B cell (primary cell): ENCODE measurements around the gene FAM210B. TPM values are rescaled to one million over a fixed set of nuclear protein-coding genes. Genes with fewer than 3 reads are reported as not detected.

Experiments
- ATAC-seq: fragments of 200-7000 bp; cut with Tn5 transposase; one replicate; pipeline ENCODE4 v1.10.0; 2021; ENCODE audit warnings: low read depth, mild to moderate bottlenecking, moderate number of reproducible peaks, moderate library complexity
- CTCF ChIA-PET: fragments of 350-600 bp; sonication (Branson Sonifier 250); formaldehyde crosslinking; loops from one replicate; lab custom pipeline; 2021; ENCODE audit warnings: antibody characterized with exemption, inconsistent platforms; lab: Charles Lee
- POLR2A ChIA-PET: fragments of 350-600 bp; sonication (Branson Sonifier 250); formaldehyde crosslinking; loops from one replicate; lab custom pipeline; 2021; ENCODE audit warnings: antibody characterized with exemption; lab: Charles Lee
- DNase-seq: peaks from one replicate; pipeline ENCODE4 v3.0.0; 2013
- H2AFZ ChIP-seq: 2 replicates; pipeline ENCODE4 v1.6.1; 2012; ENCODE audit warnings: mild to moderate bottlenecking, low read depth, low read length; ENCODE audit not compliant: insufficient read depth, poor library complexity, severe bottlenecking
- H3K27ac ChIP-seq, 2 donors: 1 replicate in 1 of 2; 2 replicates in 1 of 2; pipeline ENCODE4 v1.5.1; 2012 to 2013; ENCODE audit warnings: low read length in 2 of 2, mild to moderate bottlenecking in 2 of 2, moderate library complexity in 1 of 2
- H3K27me3 ChIP-seq, 4 experiments: fragments of 200-600 bp in 1 of 4; sonication (generic) in 1 of 4; replicated peaks in 1 of 4; 1 replicate in 2 of 4; 2 replicates in 2 of 4; pipeline versions ENCODE4 v1.6.1 to v1.7.0; 2013 to 2016; ENCODE audit warnings: low read length in 3 of 4, mild to moderate bottlenecking in 2 of 4, mixed read lengths in 1 of 4, moderate library complexity in 1 of 4; ENCODE audit not compliant: insufficient read depth in 4 of 4, control insufficient read depth in 3 of 4; ENCODE audit errors: control extremely low read depth in 1 of 4
- H3K36me3 ChIP-seq, 2 experiments: replicated peaks in 1 of 2; 1 replicate in 1 of 2; 2 replicates in 1 of 2; pipeline versions ENCODE4 v1.6.1 to v1.7.1; 2013; ENCODE audit warnings: low read length in 1 of 2; ENCODE audit not compliant: insufficient read depth in 2 of 2, control insufficient read depth in 1 of 2; ENCODE audit errors: control extremely low read depth in 1 of 2, extremely low read depth in 1 of 2
- H3K4me1 ChIP-seq, 2 donors: fragments of 200-600 bp in 1 of 2; sonication (generic) in 1 of 2; 1 replicate in 1 of 2; 2 replicates in 1 of 2; pipeline versions ENCODE4 v1.5.1 to v1.6.1; 2013 to 2017; ENCODE audit warnings: low read length in 2 of 2; ENCODE audit not compliant: control insufficient read depth in 2 of 2, insufficient read depth in 2 of 2
- H3K4me2 ChIP-seq: replicated peaks from 2 replicates; pipeline ENCODE3; 2012; ENCODE audit warnings: mild to moderate bottlenecking, low read depth, low read length; ENCODE audit not compliant: poor library complexity, severe bottlenecking
- H3K4me3 ChIP-seq, 5 experiments: fragments of 200-600 bp in 1 of 5; sonication (generic) in 1 of 5; 1 replicate in 3 of 5; 2 replicates in 2 of 5; pipeline versions ENCODE4 v1.5.1 to v1.7.0; 2011 to 2016; ENCODE audit warnings: low read length in 4 of 5, mild to moderate bottlenecking in 4 of 5, low read depth in 2 of 5, control low read depth in 1 of 5, moderate library complexity in 1 of 5; ENCODE audit not compliant: insufficient read depth in 1 of 5; ENCODE audit errors: control extremely low read depth in 1 of 5, extremely low read depth in 1 of 5
- H3K79me2 ChIP-seq: fragments of 200-600 bp; sonication (generic); one replicate; pipeline ENCODE4 v1.6.0; 2016; ENCODE audit warnings: low read length; ENCODE audit not compliant: control insufficient read depth, insufficient read depth
- H3K9ac ChIP-seq: fragments of 200-600 bp; sonication (generic); 2 replicates; pipeline ENCODE4 v1.6.1; 2017; ENCODE audit warnings: mild to moderate bottlenecking, low read length, moderate library complexity
- H3K9me3 ChIP-seq, 3 donors: one replicate each; pipeline versions ENCODE4 v1.6.1 to v1.7.1; 2013; ENCODE audit warnings: low read length in 2 of 3; ENCODE audit not compliant: control insufficient read depth in 2 of 3, insufficient read depth in 1 of 3; ENCODE audit errors: control extremely low read depth in 1 of 3
- H4K20me1 ChIP-seq: 2 replicates; pipeline ENCODE4 v1.6.0; 2012; ENCODE audit warnings: mild to moderate bottlenecking, low read length; ENCODE audit not compliant: insufficient read depth, control insufficient read depth, poor library complexity, severe bottlenecking
- H3K27ac Mint-ChIP-seq: one replicate; pipeline ENCODE4 v1.8.0; 2021; ENCODE audit warnings: mixed read lengths
- H3K27me3 Mint-ChIP-seq: one replicate; pipeline ENCODE4 v1.8.0; 2021; ENCODE audit warnings: mixed read lengths
- H3K4me1 Mint-ChIP-seq: one replicate; pipeline ENCODE4 v1.8.0; 2021; ENCODE audit warnings: mixed read lengths
- H3K4me3 Mint-ChIP-seq: one replicate; pipeline ENCODE4 v1.8.0; 2021; ENCODE audit warnings: mixed read lengths
- H3K9me3 Mint-ChIP-seq: one replicate; pipeline ENCODE4 v1.8.0; 2022; ENCODE audit warnings: mixed read lengths; ENCODE audit not compliant: insufficient read depth
- EZH2 ChIP-seq: IDR thresholded peaks from 2 replicates; pipeline ENCODE4 v1.6.1; 2012; ENCODE audit warnings: borderline replicate concordance, low read depth, mild to moderate bottlenecking, moderate library complexity, low read length; ENCODE audit not compliant: insufficient read depth, poor library complexity, severe bottlenecking
- WGBS: methylation state at CpG from one replicate; pipeline ENCODE4 v1.1.5; 2013; ENCODE audit warnings: missing lambda C conversion rate; ENCODE audit not compliant: insufficient coverage; 5-methylcytosine and 5-hydroxymethylcytosine counted together
- intact Hi-C: fragments of 100-400 bp; cut with micrococcal nuclease; formaldehyde crosslinking; loops from one replicate; pipeline ENCODE4 v1.10.0; 2022
- polyA plus RNA-seq: library from polyadenylated mRNA; depleted of rRNA; stranded (reverse); fragments of >200 nt; gene quantifications from 2 replicates; pipeline ENCODE4 v1.2.3, GENCODE V29; 2012
- total RNA-seq, 2 donors: library from RNA; stranded (reverse); fragments of 120-200 nt in 1 of 2; gene quantifications; 1 replicate in 1 of 2; 2 replicates in 1 of 2; pipeline versions ENCODE4 v1.2.3 to v1.2.4, GENCODE V29; 2013 to 2022
- TF ChIP-seq, protein P1 (sequence below): fragments of 200-600 bp; IDR thresholded peaks from one replicate; pipeline ENCODE4 v1.8.0; 2022; ENCODE audit warnings: antibody characterized with exemption, mild to moderate bottlenecking

Gene FAM210B
- total and polyA plus RNA-seq, 2 donors (not counting 1 experiment from before 2014, with no cell fraction given) = 4.0 to 13.6 TPM

DNA sequence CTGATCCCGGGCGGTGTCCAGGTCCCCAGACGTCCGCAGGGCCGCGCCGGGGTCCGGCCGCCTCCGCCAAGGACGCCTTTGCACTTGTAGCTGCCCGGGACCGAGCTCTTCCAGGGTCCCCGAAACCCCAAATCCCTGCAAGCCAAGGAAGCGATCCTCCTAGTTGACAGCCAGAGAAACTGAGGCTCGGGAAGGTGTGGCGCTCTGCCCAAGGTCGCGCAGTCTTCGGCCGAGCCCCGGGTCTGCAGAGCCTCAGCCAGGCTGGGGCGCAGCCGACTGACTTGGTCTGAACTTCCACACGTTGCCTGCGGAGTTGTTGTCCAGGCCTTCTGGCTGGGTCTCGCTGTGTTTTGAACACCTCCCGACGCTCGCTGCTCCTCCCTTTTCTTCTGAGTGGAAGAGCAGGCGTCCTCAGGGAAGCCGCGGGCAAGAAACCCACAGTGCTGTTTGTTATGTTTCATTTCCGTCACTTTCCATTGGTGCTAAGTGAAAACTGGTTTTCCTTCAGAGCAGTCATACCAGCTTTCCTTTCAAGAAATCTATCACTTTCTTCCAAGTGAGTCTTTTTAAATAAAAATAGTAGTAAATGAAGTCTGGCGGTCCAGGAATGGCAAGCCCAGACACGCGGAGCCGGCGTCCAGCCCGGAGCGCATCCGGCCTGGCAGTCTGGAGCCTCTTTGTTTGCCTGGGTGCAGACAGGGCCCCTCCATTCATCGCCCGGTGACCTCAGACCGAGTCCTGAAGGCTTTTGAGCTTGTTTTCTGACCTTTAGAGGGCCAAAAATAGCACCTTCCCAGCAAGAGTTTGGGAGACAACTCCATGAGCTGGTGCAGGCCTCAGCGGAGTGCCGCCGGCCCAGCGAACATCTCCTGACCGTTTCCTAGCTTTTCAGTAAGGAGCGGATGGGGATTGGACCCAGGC lies 698 bp downstream of the FAM210B start:
- ChIA-PET POLR2A (interaction anchor here (1.1 kb wide), 1 partner anchor 33 kb away, joined by 3 read pairs; the partner anchor contains the start of genes AURKA and CSTF1), CTCF (interaction anchor here (0.8 to 0.9 kb wide), 2 partner anchors 32 to 191 kb away, joined by 3 to 5 read pairs; partner anchors contain the start of genes AURKA and CSTF1)
- H4K20me1 ChIP-seq = no peaks in the 10 kb centered on the region
- H3K4me1 Mint-ChIP-seq = peaks cover 14% of the 10 kb centered on the region
- peak overlapping the region; percentile 98 for H3K4me2 ChIP-seq
- no peak overlapping the region for H3K27ac ChIP-seq
- DNase-seq (no peak), ATAC-seq (no peak)
- peak overlapping the region; percentile 95 for H2AFZ ChIP-seq
- H3K27ac Mint-ChIP-seq = peak overlapping the region; percentile 37
- H3K27me3 Mint-ChIP-seq = no peaks in the 10 kb centered on the region
- H3K79me2 ChIP-seq = no peaks in the 10 kb centered on the region
- peak overlapping the region; percentile 89 for H3K4me3 Mint-ChIP-seq
- H3K27me3 ChIP-seq = no peaks in the 10 kb centered on the region
- no peaks in the 10 kb centered on the region for H3K9me3 ChIP-seq
- H3K9me3 Mint-ChIP-seq = no peaks in the 10 kb centered on the region
- H3K4me3 ChIP-seq = peak overlapping the region; percentile 44 to 91 (median 62)
- TF ChIP-seq, protein P1, sequence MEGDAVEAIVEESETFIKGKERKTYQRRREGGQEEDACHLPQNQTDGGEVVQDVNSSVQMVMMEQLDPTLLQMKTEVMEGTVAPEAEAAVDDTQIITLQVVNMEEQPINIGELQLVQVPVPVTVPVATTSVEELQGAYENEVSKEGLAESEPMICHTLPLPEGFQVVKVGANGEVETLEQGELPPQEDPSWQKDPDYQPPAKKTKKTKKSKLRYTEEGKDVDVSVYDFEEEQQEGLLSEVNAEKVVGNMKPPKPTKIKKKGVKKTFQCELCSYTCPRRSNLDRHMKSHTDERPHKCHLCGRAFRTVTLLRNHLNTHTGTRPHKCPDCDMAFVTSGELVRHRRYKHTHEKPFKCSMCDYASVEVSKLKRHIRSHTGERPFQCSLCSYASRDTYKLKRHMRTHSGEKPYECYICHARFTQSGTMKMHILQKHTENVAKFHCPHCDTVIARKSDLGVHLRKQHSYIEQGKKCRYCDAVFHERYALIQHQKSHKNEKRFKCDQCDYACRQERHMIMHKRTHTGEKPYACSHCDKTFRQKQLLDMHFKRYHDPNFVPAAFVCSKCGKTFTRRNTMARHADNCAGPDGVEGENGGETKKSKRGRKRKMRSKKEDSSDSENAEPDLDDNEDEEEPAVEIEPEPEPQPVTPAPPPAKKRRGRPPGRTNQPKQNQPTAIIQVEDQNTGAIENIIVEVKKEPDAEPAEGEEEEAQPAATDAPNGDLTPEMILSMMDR = no peak
- TF ChIP-seq EZH2 = no peak
- intact Hi-C loops = no loop called here
- H3K36me3 ChIP-seq = no peaks in the 10 kb centered on the region
- 33% methylated on average over 50 of the region's 51 CpGs for WGBS
- H3K4me1 ChIP-seq = peaks cover 0 to 15% of the 10 kb centered on the region in 2 donors
- H3K9ac ChIP-seq = peak overlapping the region; percentile 80
